ENCODE results near the gene WFDC8. TPM values are rescaled to one million over a fixed set of nuclear protein-coding genes. Genes with fewer than 3 reads are reported as not detected.
"Not testable (repeated sequence)": the region's sequence is repeated elsewhere in the genome, so short reads cannot be mapped to it uniquely, and the experiment has no call there.

WFDC8 gene
- total RNA-seq, 2 donors from 2014 or later = not detected

- intact Hi-C loops (cut with DNase I) = no loop called here
- Histone ChIP-seq H3K4me1 (no peaks in the 10 kb centered on the region), H3K27ac (no peak overlapping the region), H3K36me3 (replicated peaks in 1 of 2; ENCODE audit: insufficient read depth in 1 of 2, low read depth in 2 of 2) (no peaks in the 10 kb centered on the region), H3K4me3 (no peak overlapping the region), H3K9me3 (no peaks in the 10 kb centered on the region), H3K27me3 (no peaks in the 10 kb centered on the region)
- DNase-seq (no peak), ATAC-seq (no peak)
- TF ChIP-seq CTCF (IDR thresholded peaks at IDR 0.05) (no peak), POLR2A (IDR thresholded peaks at IDR 0.05) (no peak)
- 62 to 85% methylated on average over 1 of the region's 1 CpG for WGBS, 2 donors
Measured at GRCh38 chr20:45578231-45578630, 853 bp downstream of the WFDC8 start.

- H3K36me3 ChIP-seq (replicated peaks in 1 of 2; ENCODE audit: insufficient read depth in 1 of 2, low read depth in 2 of 2) = no peaks in the 10 kb centered on the region
- no peaks in the 10 kb centered on the region for H3K27me3 ChIP-seq
- no peak overlapping the region for H3K4me3 ChIP-seq
- no peak overlapping the region for H3K27ac ChIP-seq
- no peak for DNase-seq
- 31 to 44% methylated on average over 2 of the region's 2 CpGs for whole genome bisulfite sequencing, 2 donors
- TF ChIP-seq POLR2A (IDR thresholded peaks at IDR 0.05) (no peak), CTCF (IDR thresholded peaks at IDR 0.05) (no peak)
- no peak for ATAC-seq
- H3K9me3 ChIP-seq = no peaks in the 10 kb centered on the region
- intact Hi-C loops (cut with DNase I) = no loop called here
- no peaks in the 10 kb centered on the region for H3K4me1 ChIP-seq
Measured at GRCh38 chr20:45576995-45577394, 2.1 kb downstream of the WFDC8 start.

- WGBS, 2 donors = 87 to 89% methylated on average over 3 of the region's 3 CpGs
Measured at GRCh38 chr20:45575931-45576330, 3.2 kb downstream of the WFDC8 start.

GRCh38 chr20:45569650-45570049 lies 9.4 kb downstream of the WFDC8 start:
- H3K27ac ChIP-seq; H3K9me3 ChIP-seq; H3K4me1 ChIP-seq; DNase-seq; intact Hi-C loops (cut with DNase I); H3K27me3 ChIP-seq; H3K36me3 ChIP-seq (replicated peaks in 1 of 2; ENCODE audit: insufficient read depth in 1 of 2, low read depth in 2 of 2); H3K4me3 ChIP-seq; ATAC-seq: not testable (repeated sequence)
- 68 to 69% methylated on average over 1 of the region's 1 CpG for WGBS, 2 donors

More at GRCh38 chr20:45575931-45576330, 3.2 kb downstream of the WFDC8 start:
- H3K4me3 ChIP-seq = no peak overlapping the region
- H3K9me3 ChIP-seq = no peaks in the 10 kb centered on the region
- no peak overlapping the region for H3K27ac ChIP-seq
- intact Hi-C loops (cut with DNase I) = no loop called here
- no peaks in the 10 kb centered on the region for H3K36me3 ChIP-seq (replicated peaks in 1 of 2; ENCODE audit: insufficient read depth in 1 of 2, low read depth in 2 of 2)
- TF ChIP-seq POLR2A (IDR thresholded peaks at IDR 0.05) (no peak), CTCF (IDR thresholded peaks at IDR 0.05) (no peak)
- DNase-seq (no peak), ATAC-seq (no peak)
- no peaks in the 10 kb centered on the region for H3K27me3 ChIP-seq
- H3K4me1 ChIP-seq = no peaks in the 10 kb centered on the region

- Histone ChIP-seq H3K36me3 (replicated peaks in 1 of 2; ENCODE audit: insufficient read depth in 1 of 2, low read depth in 2 of 2) (no peaks in the 10 kb centered on the region), H3K9me3 (no peaks in the 10 kb centered on the region), H3K4me1 (no peaks in the 10 kb centered on the region), H3K27me3 (no peaks in the 10 kb centered on the region), H3K4me3 (no peak overlapping the region), H3K27ac (no peak overlapping the region)
- intact Hi-C loops (cut with DNase I) = no loop called here
- no peak for TF ChIP-seq CTCF (IDR thresholded peaks at IDR 0.05)
- TF ChIP-seq POLR2A (IDR thresholded peaks at IDR 0.05) = no peak
- DNase-seq (no peak), ATAC-seq (no peak)
- WGBS, 2 donors = 76 to 84% methylated on average over 2 of the region's 2 CpGs
Measured at GRCh38 chr20:45564760-45565276, 14.3 kb downstream of the WFDC8 start.
